Activated naive CD4-positive, alpha-beta T cell treated with anti-CD3 and anti-CD28 coated beads, Interleukin-2, amount 10 ng/mL, durations not matched to agents 7 days and 5 days (primary cell): Measurements from ENCODE around the gene FHIT.

Experiments
- CTCF ChIA-PET: fragments of 350-600 bp; sonication (Branson Sonifier 250); formaldehyde crosslinking; loops from one replicate; lab custom pipeline; 2021; ENCODE audit warnings: antibody characterized with exemption; lab: Charles Lee
- DNase-seq: peaks from one replicate; pipeline ENCODE4 v3.0.0-alpha.2; 2020
- H3K27ac Mint-ChIP-seq: one replicate; pipeline ENCODE4 v1.8.0; 2021; ENCODE audit warnings: mild to moderate bottlenecking, moderate library complexity, mixed read lengths
- H3K27me3 Mint-ChIP-seq: one replicate; pipeline ENCODE4 v1.8.0; 2021; ENCODE audit warnings: mild to moderate bottlenecking, mixed read lengths
- H3K36me3 Mint-ChIP-seq: one replicate; pipeline ENCODE4 v1.8.0; 2021; ENCODE audit warnings: mixed read lengths
- H3K4me1 Mint-ChIP-seq: one replicate; pipeline ENCODE4 v1.8.0; 2021; ENCODE audit warnings: mixed read lengths
- H3K4me3 Mint-ChIP-seq: one replicate; pipeline ENCODE4 v1.8.0; 2021; ENCODE audit warnings: mild to moderate bottlenecking, moderate library complexity, mixed read lengths
- H3K9me3 Mint-ChIP-seq: one replicate; pipeline ENCODE4 v1.8.0; 2021; ENCODE audit warnings: mixed read lengths

FHIT gene

DNA sequence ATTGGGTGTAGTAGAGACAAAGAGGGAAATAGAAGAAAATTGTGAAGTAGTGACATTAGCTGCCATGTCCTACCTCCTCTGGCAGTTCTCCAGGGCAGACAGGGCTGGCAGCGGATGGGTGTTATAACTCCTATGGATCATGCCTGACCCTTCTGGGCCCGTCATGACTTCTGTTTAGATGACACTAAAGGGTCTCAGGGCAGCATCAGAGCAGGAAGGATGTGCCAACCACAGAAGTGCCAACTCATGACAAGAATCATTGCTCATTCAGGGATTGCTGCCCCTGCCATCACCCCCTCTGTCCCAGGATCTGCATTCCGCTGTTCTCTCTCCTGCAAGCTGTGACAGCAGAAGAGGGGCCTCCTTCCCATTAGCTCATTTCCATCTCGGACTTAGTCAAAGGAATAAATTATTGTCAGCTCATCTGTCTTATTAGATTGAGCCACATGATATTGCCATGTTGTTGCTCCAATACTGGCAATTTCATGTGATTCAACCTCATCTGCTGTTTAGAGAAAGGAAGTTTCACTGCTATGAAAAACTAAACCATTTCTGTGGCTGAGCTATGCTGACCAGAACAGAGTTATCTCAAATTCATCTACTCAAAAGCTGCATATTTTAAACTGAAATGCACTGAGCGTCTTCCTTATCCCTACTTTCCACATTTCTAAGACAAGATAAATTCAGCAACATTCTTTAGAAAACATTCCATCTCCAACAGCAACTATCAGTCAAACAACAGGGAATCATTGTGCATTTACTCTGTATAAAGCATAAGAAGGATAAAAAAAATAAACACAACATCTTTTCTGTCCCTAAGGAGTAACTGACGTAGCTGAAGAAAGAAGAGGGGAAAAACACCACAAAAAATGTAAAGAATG lies 271.6 kb downstream of the FHIT start:
- DNase-seq = no peak
- CTCF ChIA-PET = interaction anchor here (1.0 kb wide), 1 partner anchor 10 kb away, joined by 3 read pairs; no protein-coding TSS in a partner anchor
- H3K9me3 Mint-ChIP-seq = peaks cover 2% of the 10 kb centered on the region
- no peaks in the 10 kb centered on the region for H3K27me3 Mint-ChIP-seq
- no peak overlapping the region for H3K27ac Mint-ChIP-seq
- H3K36me3 Mint-ChIP-seq = no peaks in the 10 kb centered on the region
- H3K4me1 Mint-ChIP-seq = no peaks in the 10 kb centered on the region
- H3K4me3 Mint-ChIP-seq = no peak overlapping the region

DNA sequence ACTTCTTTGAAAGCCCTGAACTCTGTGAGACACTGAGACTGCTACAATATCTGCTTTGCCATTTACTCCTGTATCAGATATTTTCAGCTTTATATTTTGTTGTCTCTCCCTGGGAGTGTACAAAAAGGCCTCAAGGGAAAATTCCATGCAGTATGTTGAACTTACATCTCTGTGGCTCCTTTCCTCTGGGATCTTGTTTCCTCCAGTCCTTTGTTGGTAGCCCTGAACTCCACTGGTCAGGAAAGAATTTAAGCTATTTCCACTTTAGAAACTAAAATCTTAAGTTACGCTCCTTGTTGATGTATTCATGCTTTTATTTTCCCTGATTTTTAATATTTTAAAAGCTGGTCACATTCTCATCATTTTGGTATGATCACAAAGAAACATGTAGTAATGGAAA lies 277.9 kb downstream of the FHIT start:
- H3K36me3 Mint-ChIP-seq = no peaks in the 10 kb centered on the region
- H3K4me1 Mint-ChIP-seq = no peaks in the 10 kb centered on the region
- no peaks in the 10 kb centered on the region for H3K27me3 Mint-ChIP-seq
- no peak overlapping the region for H3K4me3 Mint-ChIP-seq
- CTCF ChIA-PET = no interaction called here
- peaks cover 10% of the 10 kb centered on the region for H3K9me3 Mint-ChIP-seq
- DNase-seq = no peak
- no peak overlapping the region for H3K27ac Mint-ChIP-seq

DNA sequence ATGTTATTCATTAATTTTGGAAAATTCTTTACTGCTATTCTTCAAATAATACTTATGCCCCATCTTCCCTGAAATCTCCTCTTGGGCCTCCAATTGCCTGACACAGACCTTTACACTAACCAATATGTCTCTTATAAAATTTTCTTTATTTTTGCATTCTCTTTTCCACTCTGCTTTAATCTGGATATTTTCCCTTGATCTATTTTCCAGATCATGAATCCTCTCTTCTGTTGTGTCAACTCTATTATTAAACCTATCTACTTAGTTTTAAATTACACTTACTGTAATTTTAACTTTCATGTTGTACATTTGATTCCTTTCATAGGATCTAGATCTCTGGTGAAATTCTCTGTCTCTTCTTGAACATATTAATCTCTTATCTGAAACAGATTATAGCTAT lies 278.7 kb downstream of the FHIT start:
- H3K4me1 Mint-ChIP-seq = no peaks in the 10 kb centered on the region
- H3K27ac Mint-ChIP-seq = no peak overlapping the region
- H3K27me3 Mint-ChIP-seq = no peaks in the 10 kb centered on the region
- CTCF ChIA-PET = no interaction called here
- peaks cover 10% of the 10 kb centered on the region for H3K9me3 Mint-ChIP-seq
- no peak for DNase-seq
- H3K36me3 Mint-ChIP-seq = no peaks in the 10 kb centered on the region
- no peak overlapping the region for H3K4me3 Mint-ChIP-seq

DNA sequence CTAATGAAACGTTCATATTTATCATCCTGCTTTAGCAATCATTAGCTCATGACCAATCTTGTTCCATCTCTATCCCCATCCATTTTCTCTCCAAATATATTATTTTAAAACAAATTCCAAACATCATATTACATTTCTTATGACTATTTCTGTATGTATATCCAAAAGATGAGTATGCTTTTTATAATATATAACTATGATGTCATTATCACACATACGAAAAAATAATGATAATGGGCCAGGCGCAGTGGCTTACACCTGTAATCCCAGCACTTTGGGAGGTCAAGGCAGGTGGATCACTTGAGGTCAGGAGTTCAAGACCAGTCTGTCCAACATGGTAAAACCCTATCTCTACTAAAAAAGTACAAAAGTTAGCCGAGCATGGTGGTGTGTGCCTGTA lies 280.4 kb downstream of the FHIT start:
- CTCF ChIA-PET = no interaction called here
- no peak for DNase-seq
- no peaks in the 10 kb centered on the region for H3K4me1 Mint-ChIP-seq
- H3K4me3 Mint-ChIP-seq = no peak overlapping the region
- H3K9me3 Mint-ChIP-seq = peaks cover 11% of the 10 kb centered on the region
- H3K27me3 Mint-ChIP-seq = no peaks in the 10 kb centered on the region
- no peak overlapping the region for H3K27ac Mint-ChIP-seq
- H3K36me3 Mint-ChIP-seq = no peaks in the 10 kb centered on the region

DNA sequence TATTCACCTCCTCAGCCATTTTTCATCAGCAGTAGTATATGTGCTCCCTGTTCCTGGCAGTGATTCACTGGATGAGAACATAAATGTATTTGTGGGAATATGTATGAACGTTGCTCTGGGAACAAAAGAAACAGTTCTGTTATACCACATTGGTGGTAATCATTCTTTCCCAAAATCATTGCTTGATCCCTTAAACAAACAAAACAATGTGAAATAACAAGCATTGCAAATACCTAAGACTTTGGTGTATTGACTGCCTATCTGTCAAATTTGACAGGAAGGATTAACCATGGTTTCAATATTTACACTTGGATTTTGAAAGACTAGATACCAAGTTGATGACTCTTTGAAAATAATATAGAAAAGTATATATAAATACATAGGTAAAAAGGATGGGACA lies 284.1 kb downstream of the FHIT start:
- H3K9me3 Mint-ChIP-seq = peaks cover 25% of the 10 kb centered on the region
- no peak for DNase-seq
- H3K4me1 Mint-ChIP-seq = no peaks in the 10 kb centered on the region
- H3K27me3 Mint-ChIP-seq = no peaks in the 10 kb centered on the region
- CTCF ChIA-PET = no interaction called here
- no peak overlapping the region for H3K27ac Mint-ChIP-seq
- H3K36me3 Mint-ChIP-seq = no peaks in the 10 kb centered on the region
- no peak overlapping the region for H3K4me3 Mint-ChIP-seq

DNA sequence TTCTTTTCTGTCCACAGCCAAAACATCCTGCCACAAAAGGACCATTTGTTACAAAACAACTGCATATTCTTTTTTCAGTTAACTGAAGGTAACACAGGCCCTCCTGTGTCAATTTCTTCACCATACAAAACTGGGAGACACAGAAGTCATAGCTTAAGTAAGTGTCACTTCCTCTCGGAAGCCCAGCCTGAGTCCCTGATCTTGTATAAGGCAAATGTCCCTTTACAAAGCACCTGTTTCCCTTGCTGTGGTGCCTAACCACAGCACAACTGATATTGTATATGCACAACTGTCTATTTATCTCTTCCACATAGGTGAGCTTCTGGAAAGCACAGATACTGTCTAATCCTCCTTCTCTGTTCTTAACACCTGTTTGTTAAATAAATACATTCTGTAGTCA lies 293.7 kb downstream of the FHIT start:
- Mint-ChIP-seq H3K36me3 (no peaks in the 10 kb centered on the region), H3K4me3 (no peak overlapping the region), H3K27ac (no peak overlapping the region), H3K9me3 (peaks cover 21% of the 10 kb centered on the region), H3K27me3 (peaks cover 3% of the 10 kb centered on the region), H3K4me1 (no peaks in the 10 kb centered on the region)
- no peak for DNase-seq
- CTCF ChIA-PET = no interaction called here

DNA sequence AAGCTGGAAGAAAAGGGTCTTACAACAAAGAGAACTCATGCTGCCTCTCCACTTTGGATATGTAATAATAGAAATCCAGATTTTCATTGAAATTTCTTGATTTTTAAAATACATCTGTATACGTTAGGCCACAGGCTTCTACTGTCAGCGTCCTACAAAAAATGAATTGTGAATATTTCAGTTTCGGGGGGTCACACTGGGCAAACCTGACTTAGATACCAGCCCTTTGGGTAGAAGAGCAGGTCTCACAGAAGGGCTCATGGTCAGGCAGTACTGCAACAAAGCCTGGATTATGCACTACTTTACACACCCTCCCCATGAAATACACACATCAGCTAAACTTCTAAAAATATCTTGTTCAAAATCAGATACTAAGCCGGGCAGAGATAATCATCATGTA lies 294.5 kb downstream of the FHIT start:
- H3K4me3 Mint-ChIP-seq = no peak overlapping the region
- H3K9me3 Mint-ChIP-seq = peaks cover 13% of the 10 kb centered on the region
- CTCF ChIA-PET = no interaction called here

DNA sequence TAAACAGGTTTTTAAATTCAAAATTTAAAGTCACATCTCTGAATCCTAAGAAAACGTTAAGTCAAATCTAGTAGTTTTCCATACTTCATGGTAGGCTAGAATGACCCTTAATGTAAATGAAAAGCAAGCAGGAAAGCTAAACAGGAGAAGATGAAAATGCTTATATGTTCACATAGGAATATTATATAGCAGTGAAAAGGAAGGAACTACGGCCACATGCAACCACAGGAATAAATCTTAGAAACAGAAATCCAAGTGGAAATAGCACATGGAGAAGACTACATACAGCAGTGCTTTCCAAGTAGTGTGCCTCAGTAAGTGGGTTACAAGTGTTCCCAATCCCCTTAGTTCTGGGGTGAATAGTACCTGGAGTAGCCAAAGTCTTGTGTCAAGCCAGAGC lies 296.2 kb downstream of the FHIT start:
- peaks cover 7% of the 10 kb centered on the region for H3K9me3 Mint-ChIP-seq
- no peak for DNase-seq
- H3K36me3 Mint-ChIP-seq = no peaks in the 10 kb centered on the region
- H3K4me1 Mint-ChIP-seq = no peaks in the 10 kb centered on the region
- no peak overlapping the region for H3K27ac Mint-ChIP-seq
- no peak overlapping the region for H3K4me3 Mint-ChIP-seq
- CTCF ChIA-PET = no interaction called here
- H3K27me3 Mint-ChIP-seq = peaks cover 3% of the 10 kb centered on the region

More for the DNA sequence above, 294.5 kb downstream of the FHIT start:
- H3K4me1 Mint-ChIP-seq = no peaks in the 10 kb centered on the region
- DNase-seq = no peak
- H3K27me3 Mint-ChIP-seq = peaks cover 3% of the 10 kb centered on the region
- H3K27ac Mint-ChIP-seq = no peak overlapping the region
- H3K36me3 Mint-ChIP-seq = no peaks in the 10 kb centered on the region

DNA sequence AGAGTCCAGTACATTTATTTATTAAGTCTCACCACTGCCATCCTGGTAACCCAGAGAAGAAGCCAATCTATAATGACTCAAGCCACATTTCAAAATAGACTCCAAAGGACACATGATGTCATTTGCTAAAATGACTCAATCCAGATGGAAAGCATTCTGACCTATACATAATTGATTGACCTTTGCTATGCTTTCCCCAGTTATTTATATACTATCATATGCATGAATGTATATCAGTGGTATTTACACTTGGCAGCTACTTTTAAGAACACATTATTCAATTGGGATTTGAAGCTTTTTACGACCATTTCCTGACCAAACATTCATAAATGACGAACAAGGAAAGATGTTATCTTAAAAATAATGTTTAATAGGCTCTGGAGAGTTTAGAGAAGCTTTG lies 297.2 kb downstream of the FHIT start:
- CTCF ChIA-PET = no interaction called here
- peaks cover 7% of the 10 kb centered on the region for H3K9me3 Mint-ChIP-seq
- no peaks in the 10 kb centered on the region for H3K36me3 Mint-ChIP-seq
- H3K4me3 Mint-ChIP-seq = no peak overlapping the region
- no peak overlapping the region for H3K27ac Mint-ChIP-seq
- DNase-seq = no peak
- peaks cover 3% of the 10 kb centered on the region for H3K27me3 Mint-ChIP-seq
- H3K4me1 Mint-ChIP-seq = no peaks in the 10 kb centered on the region

DNA sequence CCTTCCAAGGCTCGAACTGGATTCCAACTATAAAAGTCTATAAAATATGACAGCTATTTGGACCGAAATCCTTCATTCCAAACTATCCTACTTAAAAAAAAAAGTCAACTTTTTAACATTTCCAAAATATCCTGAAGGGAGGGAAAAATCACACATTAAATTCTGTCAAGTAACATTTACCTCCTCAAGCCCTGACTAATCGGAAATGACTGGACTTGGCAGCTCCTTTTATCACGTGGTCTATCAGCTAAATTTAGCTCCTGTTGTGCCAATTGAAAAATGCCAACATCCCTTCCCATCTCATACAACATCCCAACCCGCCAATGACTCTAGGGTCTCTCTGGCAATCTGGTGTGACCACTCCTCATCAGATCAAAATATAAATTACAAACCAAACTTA lies 297.9 kb downstream of the FHIT start:
- no peak for DNase-seq
- no peaks in the 10 kb centered on the region for H3K36me3 Mint-ChIP-seq
- no peaks in the 10 kb centered on the region for H3K4me1 Mint-ChIP-seq
- no peak overlapping the region for H3K27ac Mint-ChIP-seq
- no peak overlapping the region for H3K4me3 Mint-ChIP-seq
- H3K27me3 Mint-ChIP-seq = peaks cover 3% of the 10 kb centered on the region
- CTCF ChIA-PET = no interaction called here
- peaks cover 7% of the 10 kb centered on the region for H3K9me3 Mint-ChIP-seq

DNA sequence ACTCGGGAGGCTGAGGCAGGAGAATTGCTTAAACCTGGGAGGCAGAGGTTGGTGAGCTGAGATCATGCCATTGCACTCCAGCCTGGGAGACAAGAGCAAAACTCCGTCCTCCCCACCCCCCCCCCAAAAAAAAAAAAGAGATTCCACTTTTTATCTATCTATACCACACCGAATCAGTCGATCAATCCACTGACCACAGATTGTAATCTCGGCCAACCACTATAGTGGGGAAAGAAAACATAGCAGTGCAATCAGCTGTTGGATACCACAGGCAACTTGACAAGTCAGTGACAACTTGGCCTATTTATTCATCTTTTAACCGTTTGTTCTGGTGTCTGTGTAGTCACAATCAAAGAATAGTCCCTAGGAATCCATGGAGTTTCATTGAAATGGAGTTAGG lies 299.2 kb downstream of the FHIT start:
- H3K27me3 Mint-ChIP-seq = no peaks in the 10 kb centered on the region
- no peaks in the 10 kb centered on the region for H3K36me3 Mint-ChIP-seq
- H3K4me1 Mint-ChIP-seq = no peaks in the 10 kb centered on the region
- CTCF ChIA-PET = no interaction called here
- DNase-seq = no peak
- no peak overlapping the region for H3K27ac Mint-ChIP-seq
- H3K9me3 Mint-ChIP-seq = peaks cover 7% of the 10 kb centered on the region
- H3K4me3 Mint-ChIP-seq = no peak overlapping the region

DNA sequence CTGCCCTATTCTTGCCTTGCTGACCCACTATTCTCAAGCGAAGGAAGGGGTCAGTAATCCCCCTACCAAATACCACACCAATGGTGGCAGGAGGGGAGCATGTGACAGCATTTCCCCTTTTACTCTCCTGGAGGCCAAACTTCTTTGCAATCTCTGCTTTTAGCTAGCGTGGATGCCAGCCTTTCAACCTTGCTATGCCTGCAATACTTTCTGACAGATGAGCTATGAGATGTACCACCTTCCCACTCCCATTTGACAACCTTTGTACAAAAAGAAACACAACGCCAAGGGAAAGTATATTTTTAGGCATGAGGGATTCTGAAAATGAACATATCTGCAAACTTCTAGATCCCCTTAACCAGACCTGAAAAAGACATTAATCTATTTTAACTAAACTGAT lies 302.1 kb downstream of the FHIT start:
- no peak for DNase-seq
- CTCF ChIA-PET = no interaction called here
- H3K27ac Mint-ChIP-seq = no peak overlapping the region
- no peaks in the 10 kb centered on the region for H3K4me1 Mint-ChIP-seq
- H3K9me3 Mint-ChIP-seq = no peaks in the 10 kb centered on the region
- no peaks in the 10 kb centered on the region for H3K36me3 Mint-ChIP-seq
- H3K4me3 Mint-ChIP-seq = no peak overlapping the region
- H3K27me3 Mint-ChIP-seq = no peaks in the 10 kb centered on the region

DNA sequence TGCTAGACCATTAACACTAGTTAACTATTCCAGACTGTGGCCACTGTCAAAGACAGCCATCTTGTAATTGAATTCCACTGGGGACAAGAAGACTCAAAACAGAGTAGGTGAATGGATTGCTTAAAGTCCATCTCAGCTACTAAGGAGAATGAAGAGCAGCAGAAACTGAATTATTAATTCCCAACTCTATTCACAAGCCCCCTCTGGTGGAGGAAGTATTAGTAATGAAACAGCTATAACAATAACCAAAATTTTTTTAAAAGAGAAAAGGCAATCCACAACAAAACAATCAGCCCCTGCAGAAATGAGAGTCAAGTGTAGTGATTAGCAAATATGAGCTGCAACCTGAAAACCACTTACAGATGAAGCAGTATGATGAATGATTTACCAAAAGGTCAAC lies 302.8 kb downstream of the FHIT start:
- Mint-ChIP-seq H3K36me3 (no peaks in the 10 kb centered on the region), H3K27me3 (no peaks in the 10 kb centered on the region), H3K27ac (no peak overlapping the region), H3K9me3 (no peaks in the 10 kb centered on the region), H3K4me1 (no peaks in the 10 kb centered on the region), H3K4me3 (no peak overlapping the region)
- no peak for DNase-seq
- CTCF ChIA-PET = no interaction called here

DNA sequence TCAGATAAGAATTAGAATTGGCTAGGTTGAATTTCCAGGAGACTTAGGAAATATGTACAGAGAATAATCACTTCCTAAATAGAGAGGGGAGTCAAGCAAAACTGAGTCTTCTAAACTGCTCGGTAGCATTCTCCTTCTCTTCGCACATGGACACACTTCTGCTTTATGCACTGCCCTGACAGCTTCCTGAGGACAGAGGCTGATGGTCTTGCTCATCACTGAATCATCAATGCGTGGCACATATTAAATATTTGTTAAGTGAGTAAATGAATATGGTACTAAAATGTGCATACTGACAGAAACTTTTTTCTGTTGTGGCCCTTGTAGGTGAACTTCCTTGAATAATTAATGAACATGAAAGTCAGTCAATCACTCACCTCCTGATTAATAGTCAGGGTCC lies 315.5 kb downstream of the FHIT start:
- Mint-ChIP-seq H3K27ac (no peak overlapping the region), H3K27me3 (no peaks in the 10 kb centered on the region), H3K4me1 (peaks cover 2% of the 10 kb centered on the region), H3K4me3 (no peak overlapping the region), H3K9me3 (no peaks in the 10 kb centered on the region), H3K36me3 (no peaks in the 10 kb centered on the region)
- CTCF ChIA-PET = no interaction called here
- no peak for DNase-seq

DNA sequence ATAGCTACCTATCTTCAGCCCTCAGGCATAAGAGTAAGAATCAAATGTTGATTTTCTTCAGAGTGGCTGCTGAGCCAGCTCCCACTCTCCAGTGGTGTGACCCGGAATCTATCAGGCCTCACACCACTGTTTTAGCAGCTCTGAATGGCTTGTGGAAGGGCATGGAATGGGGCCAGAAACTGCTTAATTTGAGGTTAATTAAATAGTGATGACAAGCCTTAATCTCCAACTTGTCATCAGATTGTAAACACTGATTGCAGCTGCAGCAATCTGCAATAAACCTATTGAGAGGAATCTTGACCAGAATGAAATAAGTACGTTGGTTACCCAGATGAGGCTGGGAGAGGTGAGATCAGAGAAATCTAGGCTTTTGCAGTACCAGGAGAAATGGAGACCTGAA lies 317.4 kb downstream of the FHIT start:
- Mint-ChIP-seq H3K36me3 (no peaks in the 10 kb centered on the region), H3K4me1 (peaks cover 2% of the 10 kb centered on the region), H3K27me3 (no peaks in the 10 kb centered on the region), H3K27ac (no peak overlapping the region), H3K4me3 (no peak overlapping the region), H3K9me3 (no peaks in the 10 kb centered on the region)
- no peak for DNase-seq
- CTCF ChIA-PET = no interaction called here
